NCI-H1436 (cell line): Measurements from ENCODE around the gene MUC6.

ENCODE experiments used
- DNase-seq: peaks from one replicate; lab custom pipeline; 2025; lab: John Stamatoyannopoulos, UW

MUC6 gene

GRCh38 chr11:1009371-1009770 is 27.1 kb downstream of the MUC6 start:
- no peak for DNase-seq

GRCh38 chr11:1008803-1009145 is 27.7 kb downstream of the MUC6 start:
- no peak for DNase-seq

- no peak for DNase-seq
Observed at GRCh38 chr11:1008001-1008802, 28.3 kb downstream of the MUC6 start.

GRCh38 chr11:1007279-1007678 is 29.2 kb downstream of the MUC6 start:
- DNase-seq, result no peak

- no peak for DNase-seq
Observed at GRCh38 chr11:1006762-1007161, 29.8 kb downstream of the MUC6 start.

- DNase-seq, result peak; percentile 15
Observed at GRCh38 chr11:1005928-1006327, 30.6 kb downstream of the MUC6 start.

- DNase-seq, result no peak
Observed at GRCh38 chr11:1003159-1003558, 33.4 kb downstream of the MUC6 start.

GRCh38 chr11:1002406-1002984 is 34.0 kb downstream of the MUC6 start:
- no peak for DNase-seq

- no peak for DNase-seq
Observed at GRCh38 chr11:1001617-1002405, 34.7 kb downstream of the MUC6 start.

- DNase-seq, result no peak
Observed at GRCh38 chr11:1000357-1001278, 35.9 kb downstream of the MUC6 start.

- no peak for DNase-seq
Observed at GRCh38 chr11:999009-999408, 37.5 kb downstream of the MUC6 start.

GRCh38 chr11:997907-998306 is 38.6 kb downstream of the MUC6 start:
- DNase-seq, result no peak

GRCh38 chr11:996681-997080 is 39.8 kb downstream of the MUC6 start:
- DNase-seq, result no peak

- peak; percentile 4 for DNase-seq
Observed at GRCh38 chr11:995752-996420, 40.6 kb downstream of the MUC6 start.

GRCh38 chr11:995044-995751 is 41.3 kb downstream of the MUC6 start:
- DNase-seq, result no peak

- DNase-seq, result no peak
Observed at GRCh38 chr11:993632-994167, 42.8 kb downstream of the MUC6 start.

GRCh38 chr11:992577-992976 is 43.9 kb downstream of the MUC6 start:
- DNase-seq, result no peak

- DNase-seq, result no peak
Observed at GRCh38 chr11:991711-992307, 44.7 kb downstream of the MUC6 start.

- DNase-seq, result no peak
Observed at GRCh38 chr11:991034-991433, 45.5 kb downstream of the MUC6 start.

GRCh38 chr11:990101-990500 is 46.4 kb downstream of the MUC6 start:
- DNase-seq, result no peak
